AG04449 (cell line): ENCODE measurements around the gene ALOX5AP.

Source experiments
- CTCF ChIA-PET: fragments of 350-600 bp; formaldehyde crosslinking; extraction: SDS; loops from one replicate; lab custom pipeline; 2021; ENCODE audit warnings: antibody characterized with exemption; lab: Yijun Ruan, JAX
- POLR2A ChIA-PET: fragments of 400-600, 350-600 bp; formaldehyde crosslinking; extraction: SDS; loops from one replicate; lab custom pipeline; 2020; ENCODE audit warnings: antibody characterized with exemption, inconsistent platforms; lab: Yijun Ruan, JAX
- DNase-seq: peaks from one replicate; pipeline ENCODE4 v3.0.0-alpha.2; 2010; ENCODE audit warnings: low read depth, low spot score
- H3K4me3 ChIP-seq: 2 replicates; pipeline ENCODE4 v1.5.1; 2011; ENCODE audit warnings: low read depth, mild to moderate bottlenecking, control low read depth, low read length
- TF ChIP-seq, protein P1 (sequence below): IDR thresholded peaks from one replicate; pipeline ENCODE4 v1.5.1; 2011; ENCODE audit warnings: mild to moderate bottlenecking, moderate library complexity, low read length, control low read depth, inconsistent platforms; ENCODE audit not compliant: insufficient read depth; ENCODE audit errors: missing control alignments

ALOX5AP gene

DNA sequence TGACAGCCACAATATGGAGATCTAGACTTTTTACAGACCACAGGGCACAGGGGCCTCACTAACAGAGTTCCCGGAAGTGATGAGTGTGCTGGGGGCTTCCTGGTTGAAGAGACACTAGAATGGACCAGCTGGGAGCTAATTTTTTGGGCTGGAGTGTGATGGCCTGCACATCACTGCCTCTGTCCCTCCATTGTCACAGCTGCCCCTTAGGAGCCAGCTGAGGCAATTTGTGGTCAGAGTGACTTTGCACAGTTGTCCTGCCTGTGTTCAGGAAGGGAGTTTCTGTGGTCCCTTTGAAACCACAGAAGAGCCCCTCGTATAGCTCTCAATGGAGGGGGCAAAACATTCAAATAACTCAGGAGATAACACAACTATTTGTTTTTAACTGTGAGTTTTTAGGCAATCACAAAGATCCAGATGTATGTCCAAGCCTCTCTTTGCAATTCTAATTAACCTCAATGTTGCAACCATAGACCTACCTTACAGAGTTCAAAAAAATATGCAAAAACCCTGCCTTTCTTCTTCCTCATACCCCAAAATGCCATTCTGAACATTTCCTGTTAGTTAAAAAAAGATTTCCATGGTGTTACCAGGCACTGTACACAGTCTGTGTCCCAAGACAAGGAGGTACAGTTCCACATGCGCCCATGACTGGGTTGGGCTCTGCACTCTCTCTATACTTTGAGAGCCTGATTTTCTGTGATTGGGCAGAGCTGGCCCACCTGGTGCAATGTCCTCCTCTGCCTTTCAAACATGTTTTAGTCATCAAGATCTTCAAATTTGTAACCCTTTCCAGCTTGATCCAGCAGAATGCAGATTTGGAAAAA lies 2.4 kb downstream of the ALOX5AP start:
- ChIA-PET CTCF (interaction anchor here (1.2 kb wide), 1 partner anchor 307 kb away, joined by 3 read pairs; no protein-coding TSS in a partner anchor), POLR2A (no interaction called here)
- H3K4me3 ChIP-seq = no peak overlapping the region
- DNase-seq = no peak
- TF ChIP-seq, protein P1, sequence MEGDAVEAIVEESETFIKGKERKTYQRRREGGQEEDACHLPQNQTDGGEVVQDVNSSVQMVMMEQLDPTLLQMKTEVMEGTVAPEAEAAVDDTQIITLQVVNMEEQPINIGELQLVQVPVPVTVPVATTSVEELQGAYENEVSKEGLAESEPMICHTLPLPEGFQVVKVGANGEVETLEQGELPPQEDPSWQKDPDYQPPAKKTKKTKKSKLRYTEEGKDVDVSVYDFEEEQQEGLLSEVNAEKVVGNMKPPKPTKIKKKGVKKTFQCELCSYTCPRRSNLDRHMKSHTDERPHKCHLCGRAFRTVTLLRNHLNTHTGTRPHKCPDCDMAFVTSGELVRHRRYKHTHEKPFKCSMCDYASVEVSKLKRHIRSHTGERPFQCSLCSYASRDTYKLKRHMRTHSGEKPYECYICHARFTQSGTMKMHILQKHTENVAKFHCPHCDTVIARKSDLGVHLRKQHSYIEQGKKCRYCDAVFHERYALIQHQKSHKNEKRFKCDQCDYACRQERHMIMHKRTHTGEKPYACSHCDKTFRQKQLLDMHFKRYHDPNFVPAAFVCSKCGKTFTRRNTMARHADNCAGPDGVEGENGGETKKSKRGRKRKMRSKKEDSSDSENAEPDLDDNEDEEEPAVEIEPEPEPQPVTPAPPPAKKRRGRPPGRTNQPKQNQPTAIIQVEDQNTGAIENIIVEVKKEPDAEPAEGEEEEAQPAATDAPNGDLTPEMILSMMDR = no peak

DNA sequence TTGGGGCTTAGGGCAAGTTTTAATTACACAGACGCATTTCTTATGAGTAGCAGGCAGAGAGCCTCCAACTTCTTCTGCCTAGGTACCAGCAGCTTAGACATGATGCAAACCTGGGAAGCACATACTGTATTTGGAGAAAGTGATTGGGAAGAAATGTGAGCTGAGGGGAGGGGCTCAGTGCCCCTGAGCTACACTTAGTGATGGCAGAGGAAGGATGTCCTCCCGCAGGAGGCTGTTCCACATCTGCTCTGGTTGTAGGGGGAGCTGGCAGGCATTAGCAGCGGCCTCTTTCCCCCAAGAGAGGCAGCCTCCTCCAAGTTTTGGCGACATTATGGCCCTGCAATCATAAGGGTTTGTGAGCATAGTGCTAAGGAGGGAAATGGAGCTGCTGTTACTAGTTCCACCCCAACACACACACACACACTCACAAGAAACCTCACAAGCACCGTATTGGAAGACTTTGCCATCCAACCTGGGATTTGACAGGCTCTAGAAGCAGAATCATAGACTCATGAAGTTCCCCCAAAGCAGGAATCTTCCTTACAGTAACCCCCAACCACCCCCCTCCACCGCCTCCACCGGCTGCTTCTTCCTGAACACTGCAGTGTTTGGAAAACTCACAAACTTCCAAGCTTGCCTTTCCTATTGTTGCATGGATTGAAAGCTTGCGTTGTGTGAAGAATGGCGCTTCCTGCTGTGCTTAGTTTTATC lies 3.3 kb downstream of the ALOX5AP start:
- CTCF ChIA-PET = interaction anchor here (0.6 to 1.2 kb wide), 2 partner anchors 16 to 306 kb away, joined by 3 to 4 read pairs; no protein-coding TSS in a partner anchor
- DNase-seq = no peak
- POLR2A ChIA-PET = no interaction called here

DNA sequence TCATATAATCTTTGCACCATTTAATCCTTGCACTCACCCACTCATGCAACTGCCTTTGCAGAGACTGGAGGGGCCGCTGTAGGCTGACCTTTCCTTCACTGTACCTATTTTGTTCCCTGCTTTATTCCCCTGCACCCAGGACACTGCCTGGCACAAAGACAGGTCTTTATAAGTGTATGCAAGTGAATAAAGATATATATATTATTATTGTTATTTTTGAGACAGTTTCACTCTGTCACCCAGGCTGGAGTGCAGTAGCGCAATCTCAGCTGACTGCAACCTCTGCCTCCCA lies 3.8 kb downstream of the ALOX5AP start:
- ChIA-PET CTCF (interaction anchor here (0.6 to 1.9 kb wide), 4 partner anchors 17 to 305 kb away, joined by 3 to 4 read pairs (median 4); no protein-coding TSS in a partner anchor), POLR2A (no interaction called here)
- DNase-seq = no peak
- TF ChIP-seq, protein P1 = no peak
- no peak overlapping the region for H3K4me3 ChIP-seq

More for the DNA sequence above, 3.3 kb downstream of the ALOX5AP start:
- H3K4me3 ChIP-seq = no peak overlapping the region
- TF ChIP-seq, protein P1 = no peak

DNA sequence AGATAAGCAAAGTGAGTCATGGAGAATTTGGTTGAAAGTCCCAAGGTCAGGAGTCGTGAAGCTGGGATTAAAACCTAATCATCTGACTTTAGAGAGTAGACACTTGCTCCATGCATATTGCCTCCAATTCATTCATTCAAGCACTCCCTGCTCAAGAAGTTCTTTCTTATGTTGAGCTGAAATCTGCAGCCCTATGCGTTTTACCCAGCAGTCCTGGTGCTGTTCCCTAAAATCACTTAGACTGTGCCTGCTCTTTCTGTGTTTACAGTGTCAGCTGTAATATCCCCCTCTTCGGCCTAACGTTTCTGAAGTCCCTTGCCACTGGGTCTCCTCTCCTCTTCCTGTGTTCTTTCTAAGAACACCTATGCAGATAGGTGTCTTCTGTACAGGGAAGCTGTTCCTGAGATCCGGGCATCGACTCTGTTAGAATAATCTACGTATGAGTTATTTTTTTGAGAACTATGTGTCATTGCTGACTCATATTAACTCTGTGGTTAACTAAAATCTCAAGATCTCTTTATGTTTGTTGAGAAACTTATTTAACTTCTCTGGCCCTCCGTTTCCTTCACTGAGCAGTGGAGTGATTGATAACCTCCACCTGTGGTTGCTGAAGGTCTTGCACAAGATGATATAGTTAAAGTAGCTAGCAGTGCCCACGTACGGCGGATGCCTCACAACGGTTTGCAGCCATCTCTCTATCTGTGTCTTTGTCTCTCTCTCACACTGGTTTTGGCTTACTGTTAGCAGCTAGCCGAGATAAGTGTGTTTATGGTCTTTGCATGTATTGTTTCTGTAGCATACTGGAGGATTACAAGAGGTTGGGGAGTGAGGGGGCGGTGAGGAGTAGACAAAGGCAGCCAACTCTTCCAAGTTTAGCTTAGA lies 4.7 kb downstream of the ALOX5AP start:
- H3K4me3 ChIP-seq = no peak overlapping the region
- no peak for DNase-seq
- TF ChIP-seq, protein P1 = no peak
- CTCF ChIA-PET = interaction anchor here (0.6 to 1.9 kb wide), 4 partner anchors 18 to 63 kb away, joined by 3 to 4 read pairs (median 4); no protein-coding TSS in a partner anchor
- POLR2A ChIA-PET = interaction anchor here (0.8 kb wide), 1 partner anchor 36 kb away, joined by 3 read pairs; no protein-coding TSS in a partner anchor

DNA sequence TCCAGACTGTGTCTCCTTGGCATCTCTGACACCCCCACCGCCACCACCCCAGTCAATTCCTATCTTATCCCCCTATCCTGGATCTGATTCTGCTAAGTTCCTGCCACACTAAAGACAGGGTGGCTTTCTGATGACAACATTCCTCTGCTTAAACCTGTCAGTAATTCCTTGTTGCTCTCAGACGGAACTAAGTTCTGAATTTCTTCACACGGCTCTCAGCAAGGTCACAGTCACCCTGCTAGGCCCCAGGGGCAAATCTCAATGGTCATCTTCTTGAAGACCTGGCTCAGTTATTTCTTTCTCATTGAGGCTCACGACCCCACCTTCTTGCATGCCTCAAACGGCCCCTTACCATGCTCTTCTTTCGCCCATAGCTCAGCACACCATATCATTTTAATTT lies 7.6 kb downstream of the ALOX5AP start:
- ChIA-PET CTCF (interaction anchor here (1.2 kb wide), 2 partner anchors 49 to 50 kb away, joined by 4 read pairs; no protein-coding TSS in a partner anchor), POLR2A (interaction anchor here (1.2 to 1.7 kb wide), 3 partner anchors 24 to 126 kb away, joined by 3 to 9 read pairs (median 6); no protein-coding TSS in a partner anchor)
- no peak for DNase-seq
- no peak overlapping the region for H3K4me3 ChIP-seq
- TF ChIP-seq, protein P1 = no peak
